CD4-positive, alpha-beta T cell treated with Interleukin-4 for 4 hours (primary cell): ENCODE results near the gene CIB1.

Experiments
- DNase-seq: peaks from one replicate; pipeline ENCODE4 v3.0.0-alpha.2; 2020

CIB1 gene

GRCh38 chr15:90239371-90239770, 5.6 kb upstream of the CIB1 start:
- DNase-seq, result no peak

DNA sequence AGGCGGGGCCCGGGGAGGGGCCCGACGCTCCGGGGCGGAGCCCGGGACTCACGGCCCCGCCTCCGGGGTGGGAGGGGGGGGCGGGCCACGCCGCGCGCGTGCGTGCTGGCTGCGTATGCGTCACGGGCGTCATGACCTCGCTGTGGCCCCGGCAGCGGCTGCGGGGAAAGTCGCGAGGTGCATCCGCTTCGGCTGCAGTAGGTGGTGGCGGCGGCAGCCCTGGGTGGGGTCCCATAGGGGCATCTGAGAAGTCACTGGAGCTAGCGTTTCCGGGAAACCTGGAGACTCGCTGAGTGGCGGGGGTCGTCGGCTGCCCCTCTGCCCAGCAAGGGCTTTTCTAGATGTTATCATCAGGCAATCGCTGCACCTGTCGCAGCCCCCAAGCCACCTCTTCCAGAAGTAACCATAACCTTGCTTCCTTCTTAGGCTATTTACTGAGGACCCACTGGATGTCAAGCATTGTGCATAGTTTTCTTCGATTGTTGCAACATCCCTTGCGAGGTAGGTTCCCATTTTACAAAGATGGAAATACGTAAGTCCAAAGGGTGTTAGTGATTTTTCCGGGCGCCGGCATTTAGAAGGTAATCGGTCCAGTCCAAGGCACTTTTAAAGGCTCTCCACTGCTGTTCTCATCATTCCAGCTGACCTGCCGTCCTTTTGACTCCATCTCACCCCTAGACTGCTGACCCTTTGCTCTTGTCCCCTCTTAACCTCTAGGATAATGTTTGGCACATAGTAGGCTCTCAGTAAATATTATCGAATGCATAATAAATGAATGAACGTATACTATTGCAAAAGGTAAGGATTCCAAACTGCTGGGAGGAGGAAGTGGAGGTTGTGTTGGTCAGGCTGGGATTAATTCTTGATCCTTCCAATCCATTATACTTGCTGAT, 601 bp upstream of the CIB1 start, which contains the start of gene GDPGP1:
Gene GDPGP1, plus strand, starts transcription at position 114 of the 893 bp plus-strand sequence. CDS start 6,700 bp downstream, outside the sequence.
- no peak for DNase-seq

- no peak for DNase-seq
These were observed 777 bp downstream of the CIB1 start for GRCh38 chr15:90232941-90233386.

- no peak for DNase-seq
These were observed 1.5 kb downstream of the CIB1 start for GRCh38 chr15:90232196-90232595.

DNA sequence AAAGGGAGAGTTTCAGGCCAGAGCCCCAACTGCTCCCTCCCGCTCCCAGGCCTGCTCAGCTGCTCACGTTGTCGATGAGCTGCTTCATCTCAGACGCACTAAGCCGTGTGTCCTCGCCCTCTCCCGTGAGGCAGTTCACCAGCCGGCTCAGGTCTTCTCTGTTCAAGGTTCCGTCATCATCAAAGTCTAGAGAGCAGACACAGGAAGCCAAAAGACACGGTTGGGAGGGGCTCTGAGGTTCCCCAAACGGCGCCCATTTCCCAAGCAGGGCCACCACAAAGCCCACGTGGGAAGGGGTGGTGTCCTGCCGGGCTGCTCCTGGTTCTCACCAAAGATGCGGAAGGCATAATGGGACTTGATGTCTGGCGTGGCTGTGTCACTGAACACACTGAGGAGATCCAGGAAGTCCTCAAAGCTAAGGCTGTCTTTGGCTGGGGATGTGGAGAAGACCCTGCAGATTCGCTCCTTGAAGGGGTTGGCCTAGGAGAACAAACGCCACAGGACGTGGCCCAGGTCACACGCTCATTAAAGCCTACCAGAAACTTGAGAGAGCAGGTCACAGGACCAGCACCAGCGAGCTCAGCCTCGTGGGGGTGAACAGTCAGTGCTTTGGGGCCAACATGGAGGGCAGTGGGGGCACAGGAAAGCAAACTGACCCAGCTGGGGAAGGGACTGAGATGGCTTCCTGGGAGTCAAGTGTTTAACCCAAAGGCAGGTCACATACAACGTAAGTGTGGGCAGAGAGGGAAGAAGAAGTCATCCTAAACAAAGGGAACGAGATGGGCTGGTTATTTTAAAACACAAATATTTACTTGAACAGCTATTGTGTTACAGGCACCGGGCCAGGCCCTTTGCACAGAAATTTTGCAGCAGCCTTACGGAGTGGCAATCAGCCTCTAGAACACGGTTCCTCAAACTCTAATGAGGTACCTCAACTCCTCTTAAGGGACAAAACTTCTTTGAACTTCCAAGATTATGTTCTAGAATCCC, 2.4 kb downstream of the CIB1 start:
- peak; percentile 82 for DNase-seq

- no peak for DNase-seq
These were observed 3.1 kb downstream of the CIB1 start for GRCh38 chr15:90230610-90231009.

DNA sequence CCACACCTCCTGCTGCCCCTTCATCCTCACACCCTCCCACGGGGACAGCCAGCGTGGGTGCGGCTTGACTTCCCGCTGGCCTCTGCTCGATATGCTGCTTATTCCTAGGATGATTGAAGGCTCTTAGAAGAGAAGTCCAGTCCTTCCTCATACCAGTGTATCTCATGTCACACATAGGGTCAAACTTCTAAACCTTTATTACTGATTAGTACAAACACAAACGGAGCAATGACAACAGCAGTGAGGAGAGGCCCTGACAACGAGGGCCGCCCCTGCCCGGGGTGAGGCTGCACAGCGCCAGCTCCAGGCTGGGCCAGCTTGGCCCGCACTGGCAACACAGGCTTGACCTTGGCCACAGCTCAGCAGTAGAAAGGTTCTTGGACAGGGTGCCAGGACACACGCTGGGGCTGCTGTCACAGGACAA, 3.7 kb downstream of the CIB1 start:
- DNase-seq, result no peak

- DNase-seq, result no peak
These were observed 4.8 kb downstream of the CIB1 start for GRCh38 chr15:90228960-90229359.

DNA sequence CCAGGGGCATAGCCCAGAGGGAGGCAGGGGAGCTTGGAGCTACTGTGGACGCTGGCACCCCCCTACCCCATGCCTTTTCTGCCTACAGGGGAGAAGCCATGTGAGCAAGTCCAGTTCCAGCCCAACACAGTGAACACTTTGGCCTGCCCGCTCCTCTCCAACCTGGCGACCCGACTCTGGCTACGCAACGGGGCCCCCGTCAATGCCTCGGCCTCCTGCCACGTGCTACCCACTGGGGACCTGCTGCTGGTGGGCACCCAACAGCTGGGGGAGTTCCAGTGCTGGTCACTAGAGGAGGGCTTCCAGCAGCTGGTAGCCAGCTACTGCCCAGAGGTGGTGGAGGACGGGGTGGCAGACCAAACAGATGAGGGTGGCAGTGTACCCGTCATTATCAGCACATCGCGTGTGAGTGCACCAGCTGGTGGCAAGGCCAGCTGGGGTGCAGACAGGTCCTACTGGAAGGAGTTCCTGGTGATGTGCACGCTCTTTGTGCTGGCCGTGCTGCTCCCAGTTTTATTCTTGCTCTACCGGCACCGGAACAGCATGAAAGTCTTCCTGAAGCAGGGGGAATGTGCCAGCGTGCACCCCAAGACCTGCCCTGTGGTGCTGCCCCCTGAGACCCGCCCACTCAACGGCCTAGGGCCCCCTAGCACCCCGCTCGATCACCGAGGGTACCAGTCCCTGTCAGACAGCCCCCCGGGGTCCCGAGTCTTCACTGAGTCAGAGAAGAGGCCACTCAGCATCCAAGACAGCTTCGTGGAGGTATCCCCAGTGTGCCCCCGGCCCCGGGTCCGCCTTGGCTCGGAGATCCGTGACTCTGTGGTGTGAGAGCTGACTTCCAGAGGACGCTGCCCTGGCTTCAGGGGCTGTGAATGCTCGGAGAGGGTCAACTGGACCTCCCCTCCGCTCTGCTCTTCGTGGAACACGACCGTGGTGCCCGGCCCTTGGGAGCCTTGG, 5.6 kb downstream of the CIB1 start:
- DNase-seq, result no peak

- DNase-seq, result no peak
These were observed 6.4 kb downstream of the CIB1 start for GRCh38 chr15:90227336-90227735.

- DNase-seq, result no peak
These were observed 8.1 kb downstream of the CIB1 start for GRCh38 chr15:90225504-90226234.

DNA sequence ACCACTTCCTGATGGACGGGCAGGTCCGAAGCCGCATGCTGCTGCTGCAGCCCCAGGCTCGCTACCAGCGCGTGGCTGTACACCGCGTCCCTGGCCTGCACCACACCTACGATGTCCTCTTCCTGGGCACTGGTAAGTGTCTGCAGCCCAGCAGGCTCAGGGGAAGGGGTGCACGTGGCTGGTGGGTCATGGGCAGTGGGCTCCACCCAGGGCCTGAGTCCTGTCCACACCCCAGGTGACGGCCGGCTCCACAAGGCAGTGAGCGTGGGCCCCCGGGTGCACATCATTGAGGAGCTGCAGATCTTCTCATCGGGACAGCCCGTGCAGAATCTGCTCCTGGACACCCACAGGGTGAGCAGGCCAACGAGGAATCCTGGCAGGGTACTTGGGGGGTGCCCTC, 8.7 kb downstream of the CIB1 start:
- no peak for DNase-seq

DNA sequence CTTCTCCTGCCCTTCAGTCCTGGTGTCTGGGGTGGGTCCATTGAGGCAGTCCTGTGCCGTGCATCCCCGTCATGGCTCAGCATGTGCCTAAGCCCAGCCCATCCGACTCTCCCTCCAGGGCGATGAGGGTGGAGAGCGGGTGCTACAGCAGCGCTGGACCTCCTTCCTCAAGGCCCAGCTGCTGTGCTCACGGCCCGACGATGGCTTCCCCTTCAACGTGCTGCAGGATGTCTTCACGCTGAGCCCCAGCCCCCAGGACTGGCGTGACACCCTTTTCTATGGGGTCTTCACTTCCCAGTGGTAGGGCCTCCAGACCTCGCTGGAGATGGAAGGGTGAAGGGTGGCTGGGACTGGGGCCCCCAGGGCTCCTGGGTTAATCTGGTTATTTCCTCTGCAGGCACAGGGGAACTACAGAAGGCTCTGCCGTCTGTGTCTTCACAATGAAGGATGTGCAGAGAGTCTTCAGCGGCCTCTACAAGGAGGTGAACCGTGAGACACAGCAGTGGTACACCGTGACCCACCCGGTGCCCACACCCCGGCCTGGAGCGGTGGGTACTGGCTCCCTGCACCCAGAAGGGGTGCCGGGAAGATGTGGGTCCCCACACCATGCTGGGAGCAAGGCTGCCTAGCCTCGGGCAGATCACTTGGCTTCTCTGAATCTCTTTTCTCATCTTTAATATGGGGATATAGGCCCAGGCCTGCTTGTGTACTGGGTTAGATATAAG, 10.1 kb downstream of the CIB1 start:
- DNase-seq, result no peak

DNA sequence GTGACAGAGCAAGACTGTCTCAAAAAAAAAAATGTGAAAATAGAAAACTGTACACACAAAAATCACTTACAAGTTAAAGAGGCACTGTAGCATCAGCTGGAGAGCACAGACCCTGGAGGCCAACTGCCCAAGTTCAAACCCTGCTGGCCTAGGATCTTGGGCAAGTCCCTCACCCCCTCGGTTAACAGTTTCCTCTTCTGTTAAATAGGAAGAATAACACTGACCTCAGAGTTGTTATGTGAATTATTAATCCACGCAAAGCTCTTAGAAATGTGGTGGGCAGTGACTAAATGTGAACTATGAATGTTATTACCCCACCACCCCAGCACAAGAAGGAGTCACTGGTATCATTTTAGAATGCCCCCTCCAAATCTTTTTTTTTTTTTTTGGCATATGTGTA, 11.2 kb downstream of the CIB1 start:
- DNase-seq, result no peak

- peak; percentile 28 for DNase-seq
These were observed 12.4 kb downstream of the CIB1 start for GRCh38 chr15:90221246-90221900.

GRCh38 chr15:90219421-90220141, 14.2 kb downstream of the CIB1 start:
- peak; percentile 34 for DNase-seq

DNA sequence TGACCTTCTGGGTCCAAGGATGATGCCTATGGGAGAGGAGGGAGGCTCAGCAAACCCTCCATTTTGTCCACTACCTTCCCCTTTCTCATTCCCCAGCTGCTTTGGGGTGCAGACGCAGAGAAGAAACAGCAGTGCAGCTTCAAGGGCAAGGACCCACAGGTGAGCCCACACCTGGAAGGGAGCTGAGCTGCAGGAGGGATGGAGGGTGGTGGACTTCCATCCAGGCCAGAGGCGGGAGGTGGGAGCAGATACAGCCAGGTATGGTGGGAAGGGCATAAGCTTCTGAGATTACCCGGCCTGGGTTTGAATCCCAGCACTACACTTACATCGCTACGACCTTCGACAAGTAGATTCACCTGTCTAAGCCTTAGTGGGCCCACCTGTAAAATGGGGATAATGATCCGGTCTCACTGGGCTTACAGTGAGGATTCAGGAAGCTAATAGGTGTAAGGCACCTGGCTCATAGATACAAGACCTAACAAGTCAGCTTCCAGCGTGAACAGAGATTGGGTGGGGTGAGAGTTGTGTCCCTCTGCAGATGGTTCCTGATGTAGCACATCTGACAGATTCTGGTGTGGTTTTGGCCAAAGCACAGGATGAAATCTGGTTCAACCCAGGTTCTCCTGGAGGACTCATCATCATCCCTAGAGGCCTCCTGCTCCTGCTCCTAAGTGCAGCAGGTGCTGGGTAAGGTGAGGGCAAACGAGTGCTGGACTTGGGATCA, 15.9 kb downstream of the CIB1 start:
- no peak for DNase-seq

GRCh38 chr15:90214553-90215196, 19.1 kb downstream of the CIB1 start:
- no peak for DNase-seq
